Fibroblast of mammary gland (primary cell): ENCODE data around the gene ACACA.
"Not testable (repeated sequence)": the region's sequence is repeated elsewhere in the genome, so short reads cannot be mapped to it uniquely, and the experiment has no call there.

Experiments
- DNase-seq: peaks from one replicate; pipeline ENCODE4 v3.0.0-alpha.2; 2010; ENCODE audit warnings: low read depth
- H3K4me3 ChIP-seq: 2 replicates; pipeline ENCODE4 v1.5.1; 2011; ENCODE audit warnings: low read depth, mild to moderate bottlenecking, low read length, moderate library complexity; ENCODE audit not compliant: control insufficient read depth
- TF ChIP-seq, protein P1 (sequence below): conservative IDR thresholded peaks from 2 replicates; pipeline ENCODE4 v1.5.1; 2011; ENCODE audit warnings: low read depth, low read length, inconsistent platforms; ENCODE audit not compliant: control insufficient read depth, insufficient read depth

ACACA gene

GRCh38 chr17:37413875-37414519 is 7.4 kb upstream of the ACACA start:
- H3K4me3 ChIP-seq = no peak overlapping the region
- DNase-seq = peak; percentile 25

DNA sequence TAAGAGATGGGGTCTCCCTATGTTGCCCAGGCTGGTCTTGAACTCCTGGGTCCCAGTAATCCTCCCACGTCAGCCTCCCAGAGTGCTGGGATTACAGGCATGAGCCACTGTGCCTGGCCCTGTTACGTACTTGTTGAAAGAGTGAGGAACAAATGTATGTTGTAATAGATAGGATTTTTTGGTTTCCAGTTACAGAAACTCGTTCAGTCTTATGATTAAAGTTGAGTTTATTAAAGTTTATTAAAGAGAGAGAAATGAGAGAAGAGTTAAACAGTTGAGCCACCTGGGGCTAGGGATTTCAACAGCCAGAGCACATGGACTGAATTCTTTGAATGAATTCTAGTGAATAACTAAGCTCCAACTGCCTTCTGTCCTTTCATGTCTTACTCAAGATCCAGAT is 3.7 kb upstream of the ACACA start:
- H3K4me3 ChIP-seq = no peak overlapping the region
- DNase-seq = no peak
- TF ChIP-seq, protein P1, sequence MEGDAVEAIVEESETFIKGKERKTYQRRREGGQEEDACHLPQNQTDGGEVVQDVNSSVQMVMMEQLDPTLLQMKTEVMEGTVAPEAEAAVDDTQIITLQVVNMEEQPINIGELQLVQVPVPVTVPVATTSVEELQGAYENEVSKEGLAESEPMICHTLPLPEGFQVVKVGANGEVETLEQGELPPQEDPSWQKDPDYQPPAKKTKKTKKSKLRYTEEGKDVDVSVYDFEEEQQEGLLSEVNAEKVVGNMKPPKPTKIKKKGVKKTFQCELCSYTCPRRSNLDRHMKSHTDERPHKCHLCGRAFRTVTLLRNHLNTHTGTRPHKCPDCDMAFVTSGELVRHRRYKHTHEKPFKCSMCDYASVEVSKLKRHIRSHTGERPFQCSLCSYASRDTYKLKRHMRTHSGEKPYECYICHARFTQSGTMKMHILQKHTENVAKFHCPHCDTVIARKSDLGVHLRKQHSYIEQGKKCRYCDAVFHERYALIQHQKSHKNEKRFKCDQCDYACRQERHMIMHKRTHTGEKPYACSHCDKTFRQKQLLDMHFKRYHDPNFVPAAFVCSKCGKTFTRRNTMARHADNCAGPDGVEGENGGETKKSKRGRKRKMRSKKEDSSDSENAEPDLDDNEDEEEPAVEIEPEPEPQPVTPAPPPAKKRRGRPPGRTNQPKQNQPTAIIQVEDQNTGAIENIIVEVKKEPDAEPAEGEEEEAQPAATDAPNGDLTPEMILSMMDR = no peak

More at GRCh38 chr17:37413875-37414519, 7.4 kb upstream of the ACACA start:
- TF ChIP-seq, protein P1 = peak; percentile 39

DNA sequence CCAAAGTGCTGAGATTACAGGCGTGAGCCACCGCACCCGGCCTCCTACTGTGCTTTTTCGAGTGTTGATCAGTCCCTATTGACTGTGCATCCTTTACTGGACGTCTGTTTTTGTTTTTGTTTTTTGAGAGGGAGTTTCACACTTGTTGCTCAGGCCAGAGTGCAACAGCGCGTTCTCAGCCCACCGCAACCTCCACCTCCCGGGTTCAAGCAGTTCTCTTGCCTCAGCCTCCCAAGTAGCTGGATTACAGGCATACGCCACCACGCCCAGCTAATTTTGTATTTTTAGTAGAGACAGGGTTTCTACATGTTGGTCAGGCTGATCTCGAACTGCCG is 1.5 kb upstream of the ACACA start:
- not testable (repeated sequence) for H3K4me3 ChIP-seq, DNase-seq

GRCh38 chr17:37405955-37406634 is 541 bp downstream of the ACACA start:
- peak overlapping the region; percentile 83 for H3K4me3 ChIP-seq
- peak; percentile 12 for DNase-seq
- TF ChIP-seq, protein P1 = no peak

GRCh38 chr17:37405522-37405921 is 1.1 kb downstream of the ACACA start:
- H3K4me3 ChIP-seq = peak overlapping the region; percentile 83
- DNase-seq = not testable (repeated sequence)

DNA sequence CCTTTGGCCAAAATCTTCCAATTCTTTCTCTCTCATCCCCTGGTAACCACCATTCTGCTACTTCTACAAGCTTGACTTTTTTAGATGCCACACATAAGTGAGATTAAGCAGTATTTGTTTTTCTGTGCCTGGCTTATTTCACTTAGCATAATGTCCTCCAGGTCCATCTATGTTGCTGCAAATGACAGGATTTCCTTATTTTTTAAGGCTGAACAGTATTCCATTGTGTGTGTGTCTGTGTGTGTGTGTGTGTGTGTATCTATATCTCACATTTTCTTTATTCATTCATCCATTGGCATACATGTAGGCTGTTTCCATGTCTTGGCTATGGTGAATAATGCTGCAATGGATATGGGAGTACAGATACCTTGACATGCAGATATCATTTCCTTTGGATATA is 6.1 kb downstream of the ACACA start:
- TF ChIP-seq, protein P1 = no peak
- DNase-seq = no peak
- no peak overlapping the region for H3K4me3 ChIP-seq

GRCh38 chr17:37399265-37399803 is 7.3 kb downstream of the ACACA start:
- TF ChIP-seq, protein P1 = no peak
- no peak for DNase-seq
- H3K4me3 ChIP-seq = no peak overlapping the region
